HG02938 (cell line): ENCODE results near the gene MACROD2.

Experiments
- ATAC-seq: cut with Tn5 transposase; IDR thresholded peaks from one replicate; pipeline ENCODE4 v1.9.1; 2021; ENCODE audit warnings: mild to moderate bottlenecking, moderate library complexity; ENCODE audit not compliant: unreplicated experiment

MACROD2 gene

DNA sequence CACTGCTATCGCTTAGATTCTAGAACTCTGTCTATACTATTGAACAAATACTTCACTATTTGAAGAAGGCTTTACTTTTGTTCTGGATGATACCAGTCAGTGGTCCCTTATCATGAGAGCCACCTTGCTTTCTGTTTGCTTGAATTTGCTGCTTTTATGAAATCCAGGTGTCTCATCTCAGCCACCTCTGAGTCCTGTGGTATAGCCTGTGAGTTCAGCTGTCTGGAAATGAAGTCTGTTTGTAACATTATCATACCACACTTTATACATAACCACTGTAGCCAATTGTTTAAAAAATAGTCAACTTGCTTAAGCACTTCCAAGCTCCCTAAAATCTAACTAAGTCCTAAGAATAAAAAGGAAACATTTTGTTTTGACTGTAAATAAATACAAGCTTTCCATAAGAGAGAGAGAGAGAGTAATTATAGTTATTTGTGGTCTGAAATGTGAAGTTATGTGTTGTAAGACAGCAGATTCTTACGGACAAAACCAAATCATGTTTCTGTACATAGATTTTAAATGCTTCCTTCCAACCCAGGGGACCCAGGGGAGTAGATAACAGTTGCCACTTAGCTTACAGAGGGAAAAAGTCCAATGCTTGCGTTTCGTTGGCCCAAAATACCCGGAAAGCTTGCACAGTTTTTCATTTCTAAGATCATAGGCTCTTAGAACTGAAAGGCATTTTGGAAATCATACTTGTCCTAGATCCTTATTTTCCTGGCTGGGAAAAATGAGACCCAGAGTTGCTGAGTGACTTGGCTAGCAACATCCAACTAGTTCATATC, 1449.9 kb downstream of the MACROD2 start:
- no peak for ATAC-seq

DNA sequence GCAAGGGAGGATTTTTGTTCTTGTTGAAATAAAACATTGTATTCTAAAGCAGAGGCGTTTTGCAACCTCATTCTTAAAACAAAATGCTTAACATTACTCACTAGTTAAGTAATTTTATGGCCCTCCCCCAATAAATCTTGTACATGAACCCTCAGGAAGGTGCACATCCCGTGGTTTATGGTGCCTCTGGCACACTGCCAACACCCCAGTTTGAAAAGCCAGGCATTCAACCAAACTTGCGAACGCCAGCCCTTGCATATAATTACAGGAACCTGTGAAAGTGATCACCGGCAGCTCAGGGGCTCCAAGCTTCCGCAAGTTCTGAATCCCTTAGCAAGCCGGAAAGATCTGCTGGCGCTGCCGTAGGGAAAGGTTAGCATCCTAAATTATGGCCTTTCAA, 1451.1 kb downstream of the MACROD2 start:
- no peak for ATAC-seq

DNA sequence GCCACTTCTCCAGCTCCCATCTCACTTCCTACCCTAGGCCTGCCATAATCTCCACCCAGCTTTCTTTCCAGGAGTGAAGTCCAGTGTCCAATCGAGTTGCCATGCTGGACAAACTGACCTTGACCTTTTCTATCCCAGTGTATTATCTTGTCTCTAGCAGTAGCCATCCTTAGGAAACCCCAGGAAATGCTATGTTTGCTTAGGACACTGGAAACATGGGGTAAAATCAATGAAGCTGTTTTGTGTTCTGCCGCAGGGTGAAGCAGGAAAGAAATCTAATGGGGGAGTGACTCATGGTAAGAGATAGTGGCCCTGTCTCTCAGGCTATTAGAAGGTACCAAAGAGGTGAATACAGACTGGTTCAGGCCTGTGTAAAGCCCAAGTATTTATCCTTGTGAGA, 1452.2 kb downstream of the MACROD2 start:
- no peak for ATAC-seq

DNA sequence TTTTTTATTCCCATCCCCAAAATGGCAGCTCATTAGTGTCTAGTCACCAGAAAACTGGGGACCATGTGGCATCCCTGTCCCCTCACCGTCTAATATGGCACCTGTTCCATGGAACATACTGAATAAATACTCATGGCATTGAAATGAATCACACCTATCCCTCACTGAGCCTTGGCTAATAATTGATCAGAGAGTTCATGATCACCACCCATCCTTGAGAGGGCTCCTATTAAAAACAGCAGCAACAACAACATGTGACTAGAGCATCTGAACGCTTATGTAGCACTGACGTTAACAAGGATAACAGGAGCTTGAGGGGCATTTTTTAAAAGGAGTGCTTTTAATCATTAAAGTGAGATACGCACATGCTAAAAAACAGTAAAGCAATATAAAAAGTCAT, 1453.7 kb downstream of the MACROD2 start:
- no peak for ATAC-seq

DNA sequence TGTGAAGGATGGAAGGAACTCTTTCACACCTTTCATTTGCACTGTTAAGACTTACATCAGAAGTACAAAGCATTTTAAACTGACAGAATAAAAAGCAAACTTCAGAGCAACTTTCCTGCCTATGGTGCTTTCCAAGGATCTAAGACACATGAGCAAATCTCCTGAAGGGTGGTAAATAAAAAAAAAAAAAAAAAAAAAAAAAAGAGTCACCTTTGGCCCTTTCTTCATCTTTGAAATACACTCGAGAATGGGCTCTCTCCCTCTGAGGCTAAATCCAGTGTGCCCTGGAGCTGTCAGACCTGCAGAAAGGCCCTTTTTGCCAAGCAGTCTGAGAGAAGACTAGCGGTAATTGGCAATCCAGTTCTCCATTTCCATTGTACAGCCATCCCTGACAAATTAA, 1455.9 kb downstream of the MACROD2 start:
- ATAC-seq, result no peak

DNA sequence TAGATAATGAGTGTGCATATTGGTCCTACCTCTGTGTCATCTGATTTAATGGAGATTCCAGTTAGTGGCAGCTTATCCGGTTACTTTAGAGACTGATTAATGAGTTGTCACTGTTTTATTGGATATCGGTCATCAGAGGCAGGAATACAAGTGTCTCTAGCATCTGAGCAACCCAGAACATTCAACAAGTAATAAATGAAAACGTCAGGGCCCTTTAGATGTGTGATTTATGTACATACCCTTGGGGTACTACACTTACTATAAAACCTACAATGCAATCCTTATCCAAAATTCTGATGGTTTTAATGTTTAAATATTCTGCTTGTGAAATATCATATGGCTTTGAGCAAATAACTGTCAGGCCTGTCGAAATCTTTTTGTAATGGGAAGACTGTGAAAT, 1460.0 kb downstream of the MACROD2 start:
- ATAC-seq, result no peak

DNA sequence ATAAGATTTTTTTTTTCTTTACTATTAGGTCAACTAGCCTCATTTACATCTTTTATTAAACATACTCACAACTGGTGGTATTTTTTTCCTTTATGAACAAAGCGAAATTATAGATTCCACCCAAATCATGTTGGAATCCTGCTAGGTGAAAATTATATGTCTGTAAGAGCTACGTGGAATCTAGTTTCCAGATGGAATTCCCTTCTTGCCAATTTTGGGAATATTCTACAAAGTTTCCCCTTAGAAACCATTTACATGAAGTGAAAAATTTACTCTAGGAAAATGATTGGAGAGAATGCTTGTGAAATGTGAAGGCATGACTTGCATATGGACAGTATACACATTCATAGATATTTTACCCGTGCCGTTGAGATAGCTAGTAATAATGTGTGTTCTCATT, 1466.6 kb downstream of the MACROD2 start:
- ATAC-seq, result no peak

DNA sequence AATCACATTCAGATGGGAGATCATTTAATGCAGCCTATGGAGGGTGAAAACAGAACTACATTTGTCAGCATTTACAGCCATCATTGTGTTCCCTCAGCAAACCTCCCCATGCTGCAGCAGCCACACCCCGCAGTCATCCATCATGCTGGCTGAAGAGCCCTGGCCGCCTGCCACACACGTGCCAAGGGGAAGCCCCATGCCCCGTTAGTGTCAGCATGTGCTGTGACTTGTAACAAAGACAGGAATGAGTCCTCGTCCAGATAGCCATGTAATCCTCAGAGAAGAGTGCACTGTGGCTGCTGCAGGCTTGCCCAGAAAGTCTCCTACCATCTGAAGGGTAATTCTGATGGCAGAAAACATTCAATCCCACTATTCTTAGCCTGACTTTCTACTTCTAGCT, 1480.2 kb downstream of the MACROD2 start:
- no peak for ATAC-seq

DNA sequence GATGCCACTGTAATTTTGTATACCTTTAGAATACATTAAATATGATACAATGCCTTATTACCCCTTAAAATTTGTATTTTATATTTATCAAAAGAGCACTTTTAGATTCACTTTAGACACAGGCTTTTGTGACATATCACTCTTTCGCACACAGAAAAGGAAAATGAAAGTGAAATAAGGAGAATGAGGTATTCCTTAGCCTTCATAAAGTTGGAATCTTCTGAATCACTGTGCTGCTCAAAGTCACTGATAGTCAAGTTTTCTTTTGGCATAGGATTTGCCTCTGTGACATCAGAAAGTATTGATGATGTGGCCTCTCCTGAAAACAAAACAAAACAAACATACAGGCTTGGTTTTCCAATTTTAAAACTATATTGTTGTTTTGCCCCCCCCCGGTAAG, 1480.9 kb downstream of the MACROD2 start:
- no peak for ATAC-seq

DNA sequence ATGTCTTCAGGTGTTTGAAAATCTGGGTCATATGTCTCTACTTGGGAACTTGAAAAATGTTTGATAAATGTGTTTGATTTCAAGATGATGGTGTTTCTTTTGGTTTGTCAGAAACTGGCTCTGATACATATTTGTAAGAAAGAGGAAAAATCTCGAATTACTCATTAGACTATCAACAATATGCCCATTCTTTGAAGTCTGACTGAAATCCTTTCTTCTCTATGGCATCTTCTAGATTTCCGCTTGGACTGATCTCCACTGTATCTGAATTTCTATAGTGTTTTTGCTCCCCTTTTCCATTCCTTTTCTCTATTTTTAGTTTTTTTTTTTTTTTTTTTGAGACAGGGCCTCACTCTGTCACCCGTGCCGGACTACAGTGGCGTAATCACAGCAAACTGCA, 1481.5 kb downstream of the MACROD2 start:
- no peak for ATAC-seq

DNA sequence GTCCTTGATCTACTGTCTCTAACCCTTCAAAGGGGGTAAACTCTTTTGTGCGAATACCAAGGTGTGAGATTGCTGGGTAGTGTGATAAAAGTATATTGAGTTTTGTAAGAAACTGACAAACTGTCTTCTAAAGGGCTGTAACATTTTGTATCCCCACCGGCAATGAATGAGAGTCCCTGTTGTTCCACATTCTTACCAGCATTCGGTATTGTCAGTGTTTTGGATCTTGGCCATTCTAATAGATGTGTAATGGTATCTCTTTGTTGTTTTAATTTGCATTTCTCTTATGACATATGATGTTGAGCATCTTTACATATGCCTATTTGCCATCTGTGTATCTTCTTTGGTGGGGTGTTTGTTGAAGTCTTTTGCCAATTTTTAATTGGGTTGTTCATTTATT, 1487.2 kb downstream of the MACROD2 start:
- no peak for ATAC-seq

DNA sequence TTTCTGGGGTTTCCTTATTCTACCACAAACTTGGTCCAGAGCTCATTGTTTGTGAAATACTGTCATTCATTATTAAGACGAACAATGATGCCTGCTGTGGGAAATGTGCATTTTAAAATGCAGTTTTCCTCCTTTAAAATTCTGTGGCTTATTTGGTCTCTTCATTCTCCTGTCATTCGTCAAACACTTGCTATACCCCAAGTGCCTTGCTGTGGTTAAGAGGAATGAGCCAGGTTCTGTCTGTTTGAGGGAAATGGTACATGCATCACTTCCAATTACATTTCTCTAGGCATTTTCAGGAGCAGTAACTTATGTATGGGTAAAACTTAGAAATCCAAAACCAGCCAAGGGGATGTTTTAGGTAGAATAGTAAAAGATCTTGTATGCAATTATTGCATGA, 1490.2 kb downstream of the MACROD2 start:
- ATAC-seq, result no peak

DNA sequence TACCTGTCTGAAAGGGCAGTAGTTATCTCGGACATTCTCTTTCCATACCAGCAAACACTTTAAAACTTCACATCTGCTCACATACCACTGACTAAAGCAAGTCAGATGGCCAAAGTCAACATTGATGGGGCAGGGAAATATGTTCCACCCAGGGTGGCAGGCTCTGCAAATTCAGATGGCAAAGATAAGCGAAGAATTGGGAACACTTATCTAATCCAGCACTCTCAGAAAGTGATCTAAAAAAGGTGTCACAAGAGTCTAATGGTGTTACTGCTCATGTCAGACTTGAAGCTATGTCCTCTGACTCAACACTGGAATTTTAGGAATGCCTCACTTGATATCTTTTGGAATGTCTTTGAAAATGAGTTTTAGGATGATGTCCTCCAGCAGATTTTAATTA, 1491.7 kb downstream of the MACROD2 start:
- no peak for ATAC-seq

DNA sequence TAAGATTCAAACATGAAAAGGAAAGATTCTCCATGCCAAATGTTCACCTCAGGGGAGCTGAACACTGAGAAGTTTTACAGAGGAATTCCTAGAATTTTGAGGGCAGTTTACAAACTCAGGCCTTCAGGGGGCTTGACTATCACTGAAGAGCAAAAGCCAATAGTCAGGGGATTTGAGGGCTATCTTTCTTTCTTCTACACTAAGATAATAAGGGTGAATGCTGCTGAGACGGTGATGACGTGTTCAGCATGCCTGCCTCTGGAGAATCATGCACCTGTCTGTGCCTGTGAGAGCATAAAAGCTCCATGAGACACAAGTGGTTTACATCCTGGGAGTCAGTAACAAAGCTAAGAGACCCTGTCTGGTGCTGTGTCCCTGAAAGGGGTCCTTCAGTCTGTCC, 1492.4 kb downstream of the MACROD2 start:
- ATAC-seq, result no peak

DNA sequence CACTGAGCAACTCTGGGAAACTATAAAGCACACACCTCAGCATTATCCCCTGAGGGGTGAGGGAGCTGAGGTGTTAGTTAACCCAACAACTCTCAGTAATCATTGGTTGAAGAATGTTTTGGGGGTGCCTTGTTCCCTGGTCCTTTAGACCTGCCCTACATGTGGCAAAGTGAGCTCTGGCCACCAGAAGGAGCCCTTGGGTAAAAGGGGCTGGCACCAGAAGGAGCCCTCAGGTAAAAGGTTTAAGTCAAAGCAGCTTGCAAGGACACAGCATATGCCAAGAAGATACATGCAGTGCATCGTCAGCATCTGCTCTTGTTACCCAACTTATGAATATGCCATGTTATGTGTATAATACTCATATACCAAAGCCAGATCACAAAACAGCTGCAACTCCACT, 1496.3 kb downstream of the MACROD2 start:
- no peak for ATAC-seq

DNA sequence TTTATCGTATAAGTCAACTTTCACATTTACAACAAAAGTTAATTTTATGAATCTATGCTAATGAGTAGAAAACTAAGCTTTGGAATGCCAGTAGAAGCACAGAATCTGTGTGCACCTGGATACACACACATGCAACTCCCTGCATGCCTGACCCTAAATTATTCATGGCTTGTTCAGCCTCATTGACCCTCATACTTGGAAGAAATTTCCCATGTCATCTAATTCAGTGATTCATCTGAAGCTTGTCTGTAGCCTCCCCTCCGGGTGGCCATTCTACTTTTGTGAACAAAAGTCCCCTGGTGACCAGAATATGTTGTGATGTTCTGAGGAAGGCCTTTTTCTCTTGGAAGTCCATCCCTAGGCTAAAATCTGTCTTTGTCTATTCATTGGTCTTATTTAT, 1499.5 kb downstream of the MACROD2 start:
- no peak for ATAC-seq

DNA sequence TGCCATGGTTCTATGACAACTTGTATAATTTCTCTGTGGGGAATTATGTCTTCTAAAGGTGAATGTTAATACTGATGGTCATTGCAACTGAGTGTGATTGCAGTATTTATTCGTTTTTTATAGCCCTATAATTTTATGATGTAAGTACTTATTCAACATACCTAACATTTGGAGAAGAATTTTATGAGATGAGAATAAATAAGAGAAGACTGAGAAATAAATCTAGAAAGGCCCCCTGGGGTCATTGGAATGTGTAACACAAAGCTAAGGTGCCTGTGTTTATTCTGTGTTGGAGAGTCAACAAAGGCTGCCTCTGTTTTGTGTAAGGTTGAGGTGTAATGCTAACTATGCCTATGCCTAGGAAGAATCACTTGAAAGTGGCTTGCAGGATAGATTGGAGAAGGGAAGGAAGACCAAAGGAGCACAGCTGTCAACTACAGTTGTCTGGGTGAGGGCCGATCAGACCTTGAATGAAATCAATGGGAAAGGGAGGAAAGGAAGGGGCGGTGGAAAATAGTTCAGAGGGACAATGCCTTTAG, 1501.3 kb downstream of the MACROD2 start:
- no peak for ATAC-seq

DNA sequence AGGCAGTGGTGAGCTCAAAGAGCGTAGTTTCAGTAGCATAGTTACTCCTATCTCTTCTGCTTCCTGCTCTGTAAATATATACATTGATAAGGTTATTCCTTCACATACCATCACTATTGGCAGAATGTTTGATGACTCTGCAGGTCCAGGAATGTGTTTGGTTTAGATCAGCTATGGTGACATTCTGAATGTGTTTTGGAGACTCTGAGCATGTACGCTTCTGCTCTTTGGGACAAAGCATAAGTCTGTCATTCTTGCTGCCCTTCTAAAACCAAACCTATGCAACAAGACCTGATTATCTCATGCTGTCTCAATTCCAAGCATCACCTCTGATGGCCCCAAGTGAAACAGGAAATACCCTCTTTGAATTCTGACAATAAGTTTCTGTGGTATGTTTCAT, 1503.6 kb downstream of the MACROD2 start:
- ATAC-seq, result no peak

DNA sequence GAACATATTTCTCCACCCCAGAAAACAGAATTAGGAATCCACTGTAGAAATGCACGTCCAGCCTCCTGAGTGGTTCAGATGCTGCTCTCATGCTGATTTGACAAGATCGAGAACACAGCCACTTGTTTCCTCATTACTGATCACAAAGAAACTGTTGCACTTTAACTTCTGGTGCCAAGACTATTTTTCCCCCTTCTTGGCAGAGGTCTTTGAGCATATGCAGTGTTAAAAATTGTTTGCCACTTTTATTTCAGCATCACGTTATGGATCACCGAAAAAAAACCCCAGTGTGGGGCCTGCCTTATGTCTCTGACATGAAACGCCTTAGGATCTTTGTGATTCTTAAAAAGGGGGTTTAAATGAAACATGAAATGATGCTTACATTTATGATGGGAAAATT, 1511.0 kb downstream of the MACROD2 start:
- ATAC-seq, result no peak

DNA sequence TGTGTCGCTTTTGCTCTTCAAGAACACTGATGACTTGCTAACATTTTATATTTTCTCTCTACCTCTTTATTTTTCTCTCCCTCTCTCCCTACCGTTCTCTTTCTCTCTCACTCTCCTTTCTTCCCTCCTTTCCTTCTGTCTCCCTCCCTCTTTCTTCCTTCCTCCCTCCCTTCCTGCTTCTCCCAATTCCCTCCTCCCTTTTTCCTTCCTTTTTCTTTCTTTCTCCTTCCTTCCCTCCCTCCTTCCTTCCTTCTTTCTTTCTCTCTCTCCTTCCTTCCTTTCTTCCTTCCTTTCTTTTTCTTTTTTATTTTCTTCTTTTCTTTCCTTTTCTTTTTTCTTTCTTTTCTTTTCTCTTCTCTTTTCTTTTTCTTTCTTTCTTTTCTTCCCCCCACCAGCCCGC, 1511.8 kb downstream of the MACROD2 start:
- no peak for ATAC-seq

DNA sequence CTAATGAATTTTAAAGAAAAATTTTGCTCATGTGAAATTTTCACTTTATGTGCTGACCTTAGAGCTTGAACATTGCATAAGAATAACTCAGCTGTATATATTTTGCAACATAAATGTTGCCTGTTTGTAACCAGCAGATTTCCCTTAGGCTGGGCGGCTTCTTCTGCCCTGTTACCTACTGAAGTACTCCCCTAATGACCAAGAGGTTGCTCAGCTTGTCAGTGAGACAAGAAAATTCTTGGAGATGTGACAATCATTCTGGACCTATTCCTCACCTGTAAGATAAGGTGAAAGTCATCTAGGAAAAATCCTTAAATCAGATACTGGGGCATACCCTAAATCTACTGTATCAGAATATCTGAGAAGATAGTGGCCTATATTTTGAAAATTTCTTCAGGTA, 1516.2 kb downstream of the MACROD2 start:
- ATAC-seq, result no peak

DNA sequence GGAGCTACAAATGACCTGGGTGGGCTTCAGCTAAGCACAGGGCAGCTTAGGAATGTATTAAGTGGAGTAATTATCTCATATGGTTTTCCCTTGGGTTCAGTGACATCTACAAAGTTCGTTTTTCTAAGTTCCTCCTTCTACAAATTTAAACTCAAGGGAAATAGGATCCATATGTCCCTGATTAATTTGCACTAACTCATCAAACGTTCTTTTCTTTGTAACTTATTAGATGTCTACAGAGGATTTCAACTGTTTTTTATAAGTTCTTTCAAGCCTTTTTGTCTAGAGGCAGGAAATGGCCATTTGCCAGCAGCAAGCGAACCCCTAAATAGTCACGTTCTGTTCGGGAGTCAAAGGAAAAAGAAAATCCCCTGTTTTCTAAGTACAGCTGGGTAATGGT, 1517.6 kb downstream of the MACROD2 start:
- no peak for ATAC-seq

DNA sequence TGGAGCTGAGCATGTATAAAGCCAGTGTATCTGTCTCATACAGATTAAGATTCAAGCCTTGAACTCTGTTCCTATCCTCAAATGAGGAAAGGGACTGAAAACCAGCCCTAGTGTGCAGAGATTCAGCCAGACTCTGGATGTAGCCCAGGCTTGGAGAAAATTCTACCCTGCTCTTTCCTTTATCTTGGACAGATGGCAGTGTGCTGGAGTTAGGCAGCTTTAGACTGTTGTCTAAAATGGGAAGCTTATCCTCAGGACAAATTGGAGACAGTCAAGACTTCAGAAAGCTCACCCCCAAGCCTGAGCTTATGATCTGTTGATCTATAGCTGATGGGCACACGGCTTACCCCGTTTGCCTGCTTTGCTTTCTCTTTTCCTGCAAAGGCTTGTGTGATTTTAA, 1520.4 kb downstream of the MACROD2 start:
- no peak for ATAC-seq
